Erythroblast (primary cell): ENCODE data around the gene CRYGS.

ENCODE experiments used
- GATA1 ChIP-seq: IDR thresholded peaks from 2 replicates; pipeline ENCODE4 v1.6.1; 2011; ENCODE audit warnings: low read depth, mild to moderate bottlenecking, control low read depth, low read length, moderate library complexity
- POLR2A ChIP-seq: IDR thresholded peaks from 2 replicates; pipeline ENCODE4 v1.6.1; 2011; ENCODE audit warnings: mild to moderate bottlenecking, low read length

- TF ChIP-seq POLR2A (no peak), GATA1 (no peak)
These were observed 27.4 kb upstream of the CRYGS start for GRCh38 chr3:186571644-186572013.
